Measurements from ENCODE around the gene GNL2.
A peak's percentile ranks its signal among the peaks of the same experiment; 100 is the strongest.

The GNL2 gene

DNA sequence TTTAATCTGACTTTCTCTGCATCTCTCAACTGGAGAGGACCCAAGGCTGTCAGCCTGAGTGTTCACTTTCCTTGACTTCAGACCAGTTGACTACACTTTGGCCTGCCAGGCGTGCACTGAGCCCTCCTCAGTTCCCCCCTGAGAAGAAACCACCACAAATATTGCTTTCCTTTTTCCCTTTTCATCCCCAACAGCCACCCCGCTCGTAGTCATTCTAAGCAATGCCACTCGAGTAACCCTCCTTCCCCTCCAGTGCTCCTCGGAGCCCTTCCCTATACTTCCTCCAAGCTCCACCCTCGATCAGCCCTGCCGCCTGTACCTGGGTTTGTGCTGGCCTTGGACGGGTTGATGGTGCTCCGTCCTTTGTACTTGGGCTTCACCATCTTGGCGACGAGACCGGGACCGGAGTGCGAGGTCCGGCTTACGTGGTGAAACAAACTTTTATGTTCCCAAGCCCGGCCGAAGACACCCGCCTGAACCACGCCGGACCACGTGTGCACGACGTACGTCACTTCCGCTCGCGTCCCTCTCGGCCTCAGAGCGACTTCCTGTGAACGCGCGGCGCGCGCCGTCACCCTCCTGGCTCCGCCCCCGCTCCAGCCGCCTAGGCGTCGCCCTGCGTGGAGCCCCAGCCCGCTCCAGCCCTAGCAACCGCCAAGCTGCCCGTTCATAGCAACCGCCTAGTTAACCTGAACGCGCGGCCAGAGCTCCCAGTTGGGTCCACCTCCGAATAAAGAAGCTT is at the start of gene GNL2:
Gene GNL2 (minus strand): TSS at position 498 of the 742 bp plus-strand sequence. CDS start 115 bp downstream, at position 383.
- peak; percentile 99 for DNase-seq

DNA sequence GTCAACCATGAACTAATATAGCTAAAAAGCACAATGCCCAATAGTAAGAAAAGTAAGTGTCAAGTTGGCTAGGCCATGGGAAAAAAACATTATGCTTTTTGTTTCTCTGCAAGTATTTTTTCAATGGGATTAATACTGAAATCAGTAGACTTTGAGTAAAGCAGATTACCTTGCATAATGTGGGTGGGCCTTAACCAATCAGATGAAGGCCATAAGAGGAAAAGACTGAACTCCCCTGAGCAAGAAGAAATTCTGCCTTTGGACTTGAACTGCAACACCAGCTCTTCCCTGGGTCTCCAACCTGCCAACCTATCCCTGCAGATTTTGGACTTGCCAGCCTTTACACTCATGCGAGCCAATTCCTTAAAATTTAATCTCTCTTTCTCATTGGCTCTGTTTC is 45.3 kb upstream of the GNL2 start:
- no peak for DNase-seq

DNA sequence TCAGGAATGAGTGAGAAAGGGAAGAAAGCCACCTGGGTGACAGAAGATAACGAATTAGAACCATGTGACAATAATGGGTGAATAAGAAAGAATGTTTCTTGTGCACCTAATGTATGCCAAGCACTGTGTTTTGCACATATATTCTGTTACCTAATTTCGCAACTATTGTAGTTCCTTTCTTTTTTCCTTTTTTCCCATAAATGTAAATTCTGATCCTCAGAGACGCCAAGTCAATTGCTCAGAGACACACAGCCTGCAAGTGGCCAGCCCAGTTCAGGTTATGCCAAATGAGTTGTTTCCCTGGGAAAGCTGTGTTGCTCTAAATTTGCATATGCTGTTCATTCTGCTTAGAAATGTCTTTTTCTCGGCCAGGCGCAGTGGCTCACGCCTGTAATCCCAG is 40.7 kb upstream of the GNL2 start:
- no peak for DNase-seq

DNA sequence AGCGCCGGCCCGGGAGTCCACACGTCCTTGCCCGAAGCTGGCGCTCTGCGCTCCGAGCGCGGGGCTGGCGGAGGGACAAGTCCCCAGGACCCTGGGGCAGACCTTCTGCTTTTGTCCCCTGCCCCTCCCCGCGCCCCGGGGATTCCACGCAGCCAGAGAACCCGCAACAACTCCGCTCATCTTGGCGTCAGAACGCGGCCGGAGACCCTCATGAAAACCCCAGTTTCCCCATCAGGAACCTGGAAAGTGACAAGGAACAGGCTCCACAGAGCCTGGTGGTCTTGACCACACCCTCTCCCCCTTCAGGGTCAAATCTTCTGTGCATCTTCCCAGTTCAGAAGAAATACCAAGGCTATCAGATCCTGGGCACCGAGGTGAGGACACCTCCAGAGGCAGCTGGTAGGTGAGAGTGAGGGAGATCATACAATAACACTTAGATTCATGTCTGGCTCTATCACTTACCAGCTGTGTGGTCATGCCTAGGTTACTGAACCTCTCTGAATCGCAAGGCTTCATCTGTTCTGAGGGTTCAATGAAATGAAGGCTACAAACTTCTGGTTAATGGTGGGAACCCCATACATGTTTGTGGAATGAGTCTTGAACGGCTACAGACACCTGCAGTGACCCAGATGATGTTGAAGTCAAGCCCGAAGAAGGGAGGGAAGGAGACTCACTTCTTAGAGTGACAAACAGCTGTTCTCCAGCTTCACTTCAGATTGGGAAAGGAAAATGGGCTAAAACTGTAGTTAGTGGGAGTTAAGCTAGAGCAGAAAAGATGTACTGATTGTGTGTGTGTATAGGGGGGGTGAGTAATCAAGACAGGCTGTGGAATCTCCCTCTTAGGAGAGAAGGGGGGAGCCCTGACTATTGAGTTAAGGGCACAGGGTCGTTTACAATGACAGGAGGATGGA is 39.5 kb upstream of the GNL2 start:
- DNase-seq: no peak

DNA sequence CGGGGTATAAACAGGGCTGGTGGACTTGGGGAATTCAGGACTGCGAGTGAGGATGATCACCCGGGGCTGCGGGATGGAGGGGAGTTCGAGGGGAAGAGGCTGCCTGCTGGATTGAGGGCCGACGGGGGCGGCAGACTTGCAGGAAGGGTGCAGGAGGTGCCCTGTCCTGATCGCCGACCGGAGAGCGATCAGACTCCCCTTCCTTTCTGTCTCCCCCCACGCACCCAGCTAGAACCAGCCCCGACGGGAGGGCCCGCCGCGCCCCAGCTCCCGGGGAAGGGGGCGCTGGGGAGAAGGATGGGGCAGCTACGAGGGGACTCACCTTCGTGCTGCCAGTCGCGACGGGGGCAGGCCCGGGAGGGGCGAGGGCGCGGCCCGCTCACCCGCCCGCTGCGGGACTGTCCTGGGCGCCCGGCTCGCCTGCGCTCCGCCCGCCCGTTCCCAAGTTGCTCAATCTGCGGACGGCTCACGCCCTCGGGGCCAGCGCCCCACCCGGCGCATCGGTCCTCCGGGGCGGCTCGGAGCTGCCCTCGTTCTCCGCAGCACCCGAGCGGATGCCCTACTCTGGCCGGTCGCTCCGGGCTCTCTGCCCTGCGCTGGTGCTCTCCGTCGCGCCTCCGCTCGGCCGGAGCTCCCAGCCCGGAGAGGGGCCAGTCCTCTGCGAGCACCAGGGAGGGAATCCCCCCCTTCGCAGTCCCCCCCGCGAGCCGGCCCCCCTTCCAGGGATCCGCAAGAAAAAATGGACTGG is 38.7 kb upstream of the GNL2 start, which contains the start of gene RSPO1:
Gene RSPO1 (minus strand): TSS at position 649 of the 748 bp plus-strand sequence. CDS start 5,231 bp downstream, outside the sequence.
- DNase-seq: no peak

DNA sequence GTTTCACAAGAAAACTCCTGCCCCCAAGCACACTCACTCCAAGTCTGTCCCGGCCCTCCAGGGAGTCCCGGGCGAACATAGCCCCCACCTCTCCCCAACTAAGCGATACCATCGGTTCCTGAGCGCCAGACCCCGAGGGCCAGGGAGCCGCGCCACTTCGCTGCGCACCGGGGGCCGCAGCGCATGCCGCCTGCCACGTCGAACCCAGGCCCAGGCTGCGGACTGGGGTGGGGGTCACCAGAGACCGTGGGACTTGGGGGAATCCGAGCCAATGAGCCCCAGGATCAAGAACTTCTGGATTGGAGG is 38.2 kb upstream of the GNL2 start:
- DNase-seq: no peak

DNA sequence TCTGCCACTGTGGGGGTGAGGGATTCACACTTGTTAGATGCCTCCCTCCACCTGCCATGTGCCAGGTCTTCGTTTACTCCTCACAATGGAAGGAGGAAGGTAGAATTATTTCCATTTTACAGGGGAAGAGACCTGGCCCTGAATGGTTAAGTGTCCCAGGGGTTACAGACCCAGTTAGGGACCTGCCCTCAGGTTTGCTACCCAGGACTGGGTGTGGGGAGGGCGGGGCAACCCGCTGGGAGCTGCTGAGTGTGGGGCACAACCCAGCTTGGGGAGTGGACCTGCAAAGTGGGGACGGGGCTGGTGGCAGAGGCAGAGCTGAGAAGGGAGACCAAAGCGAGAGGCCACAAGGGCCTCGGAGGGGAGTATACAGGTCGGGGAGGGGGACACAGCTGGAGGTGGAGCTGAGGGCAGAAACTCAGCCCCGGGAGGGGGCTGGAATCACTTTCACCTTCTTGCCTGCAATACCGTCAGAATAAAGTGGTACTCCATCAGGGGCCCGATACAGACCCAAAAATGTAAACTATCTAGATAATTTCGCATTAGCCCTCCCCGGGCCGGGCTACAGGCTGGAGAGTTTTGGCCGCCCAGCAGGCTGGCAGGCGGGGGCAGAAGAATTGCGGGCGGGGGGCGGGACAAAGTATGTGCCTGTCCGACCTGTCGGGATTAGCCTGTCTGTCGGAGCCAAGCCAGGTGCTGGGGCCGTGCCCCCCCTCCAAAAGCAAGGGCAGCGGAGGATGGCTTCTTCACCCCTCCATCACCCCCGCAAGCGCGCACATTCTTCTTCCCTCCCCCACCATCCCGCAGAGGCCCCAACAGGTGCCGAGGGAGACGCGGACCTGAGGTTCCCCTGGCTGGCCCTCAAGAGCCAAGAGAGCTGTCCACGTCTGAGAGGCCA is 37.6 kb upstream of the GNL2 start:
- no peak for DNase-seq

DNA sequence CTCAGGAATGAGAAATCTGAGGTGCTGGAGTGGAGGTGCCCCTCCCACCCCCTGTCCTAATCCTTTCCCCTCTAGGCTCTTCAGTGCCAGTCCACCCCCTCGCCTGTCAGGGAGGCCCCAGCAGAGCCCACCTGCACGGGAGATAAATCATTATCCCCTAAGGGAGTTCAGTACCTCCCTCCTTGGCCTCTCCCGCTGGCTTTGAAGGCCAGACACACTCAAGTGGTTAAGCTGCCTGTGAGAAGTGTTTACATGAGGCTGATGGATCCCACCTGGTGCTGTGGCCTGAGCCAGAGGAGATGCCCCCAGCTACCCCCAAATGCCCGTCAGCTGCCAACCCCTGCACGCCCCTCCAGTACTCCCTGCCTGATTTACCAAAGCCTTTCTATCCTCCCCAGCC is 35.3 kb upstream of the GNL2 start:
- no peak for DNase-seq

DNA sequence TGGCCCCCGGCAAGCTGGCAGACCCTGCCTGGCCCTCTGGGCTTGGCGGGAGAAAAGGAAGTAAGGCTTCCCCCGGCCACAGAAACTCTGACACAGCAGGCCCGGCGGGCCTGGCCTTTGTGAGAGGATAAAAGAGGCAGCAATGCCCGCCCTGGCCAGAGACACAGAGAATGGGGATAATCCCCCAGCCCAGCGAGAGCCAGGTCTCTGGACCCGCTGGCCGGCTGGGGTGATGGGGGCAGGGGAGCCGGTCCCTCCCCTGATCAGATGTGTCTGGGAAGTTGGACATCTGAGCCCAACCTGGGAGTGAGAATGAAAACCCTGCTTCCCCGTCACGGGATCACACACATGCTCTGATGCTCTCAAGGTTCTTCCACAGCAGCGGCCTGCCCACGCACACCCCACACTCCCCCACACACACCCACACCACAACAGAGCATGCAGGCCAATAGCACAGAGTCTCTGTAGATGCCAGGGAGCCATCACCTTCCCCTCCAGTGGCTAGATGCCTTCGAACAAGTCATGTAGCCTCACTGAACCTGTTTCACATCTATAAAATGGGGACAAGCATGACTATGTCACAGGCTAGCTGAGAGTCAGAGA is 34.8 kb upstream of the GNL2 start:
- DNase-seq: no peak

DNA sequence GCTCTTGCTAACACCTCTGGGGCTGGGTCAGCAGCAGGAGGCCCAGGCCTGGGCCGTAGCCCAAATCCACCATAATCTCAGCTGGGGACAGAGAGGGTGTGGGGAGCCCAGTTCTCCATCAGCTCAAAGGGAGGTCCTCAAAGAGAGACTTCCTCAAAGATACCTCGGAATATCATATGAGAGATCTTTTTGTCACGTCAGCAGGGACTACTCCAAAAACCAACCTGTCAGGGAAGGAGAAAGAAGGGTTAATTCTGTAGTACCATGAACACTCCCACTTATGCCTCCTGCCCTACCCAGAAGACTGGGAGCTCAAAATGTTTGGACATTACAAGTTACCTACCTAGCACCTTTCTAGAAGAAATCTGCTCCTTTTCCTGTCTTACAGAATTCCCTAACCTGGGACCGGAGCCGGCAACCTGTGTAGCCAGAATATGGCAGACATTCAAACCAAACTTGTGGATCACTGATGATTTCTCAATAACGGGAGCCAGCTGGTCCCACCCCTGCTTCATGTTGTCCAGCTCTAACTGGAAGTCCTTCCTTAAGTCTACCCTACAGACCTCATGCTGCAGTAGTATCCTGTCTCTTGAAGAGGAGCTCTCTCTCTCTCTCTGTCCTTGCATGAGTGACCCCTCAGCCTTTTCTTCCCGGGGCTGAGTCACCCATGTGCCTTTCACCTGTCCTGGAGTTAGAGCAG is 34.1 kb upstream of the GNL2 start:
- DNase-seq: no peak

DNA sequence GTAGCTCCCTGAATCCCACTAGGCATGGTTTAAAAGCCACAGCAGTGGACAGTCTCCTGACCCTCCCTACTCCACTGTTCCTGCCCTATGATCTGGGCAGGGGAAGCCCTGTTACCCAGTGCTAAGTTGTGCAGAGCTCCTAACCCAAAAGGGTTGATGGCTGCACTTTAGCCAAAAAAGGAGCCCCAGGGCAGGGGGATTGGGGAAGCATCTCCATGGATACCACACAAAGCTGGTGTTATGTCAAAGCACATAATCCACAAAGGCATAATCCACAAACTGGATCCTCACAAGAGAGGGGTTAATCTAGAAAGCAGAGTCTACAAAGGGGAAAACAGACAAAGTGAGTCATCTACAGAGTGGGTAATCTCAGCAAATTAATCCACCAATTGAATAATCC is 33.3 kb upstream of the GNL2 start:
- no peak for DNase-seq

DNA sequence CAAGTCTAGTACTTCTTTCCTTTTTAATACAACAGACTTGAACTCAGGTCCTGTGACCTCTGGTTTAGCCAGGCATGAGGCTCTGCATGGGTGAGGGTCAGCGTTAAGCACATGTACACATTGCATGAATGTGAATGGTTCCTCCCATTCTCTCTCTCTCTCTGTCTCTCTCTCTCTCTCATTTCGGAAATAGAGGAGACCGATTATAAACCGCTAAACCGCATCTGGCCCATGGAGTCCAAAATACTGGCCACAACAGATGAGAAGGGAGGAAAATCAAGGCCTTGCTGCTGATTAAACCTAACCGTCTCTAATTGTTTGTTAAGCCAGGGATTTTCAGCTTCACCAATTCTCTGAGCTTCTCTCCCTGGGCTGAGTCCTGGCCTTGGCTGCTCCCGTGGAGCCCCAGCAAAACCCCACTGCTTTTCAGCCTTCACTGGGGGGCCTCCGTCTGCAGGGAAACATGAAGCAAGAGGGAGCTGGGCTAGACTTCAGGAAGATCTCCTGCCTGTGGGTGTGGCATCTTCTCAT is 32.4 kb upstream of the GNL2 start:
- no peak for DNase-seq

DNA sequence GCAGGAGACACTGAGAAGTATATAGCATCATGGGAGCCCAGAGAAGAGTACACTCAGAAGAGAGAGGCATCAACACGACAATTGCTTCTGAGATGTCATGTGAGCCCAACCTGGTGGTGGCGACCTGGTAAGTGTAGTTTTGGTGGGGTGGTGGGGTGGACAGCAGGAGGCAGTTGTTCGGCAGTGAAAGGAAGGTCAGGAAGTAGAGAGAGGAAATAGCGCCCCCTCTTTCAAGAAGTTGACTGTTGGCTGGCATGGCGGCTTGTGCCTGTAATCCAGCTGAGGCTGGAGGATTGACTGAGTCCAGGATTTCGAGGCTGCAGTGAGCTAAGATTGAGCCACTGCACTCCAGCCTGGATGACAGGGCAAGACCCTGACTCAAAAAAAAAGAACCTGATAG is 26.4 kb upstream of the GNL2 start:
- DNase-seq: no peak

DNA sequence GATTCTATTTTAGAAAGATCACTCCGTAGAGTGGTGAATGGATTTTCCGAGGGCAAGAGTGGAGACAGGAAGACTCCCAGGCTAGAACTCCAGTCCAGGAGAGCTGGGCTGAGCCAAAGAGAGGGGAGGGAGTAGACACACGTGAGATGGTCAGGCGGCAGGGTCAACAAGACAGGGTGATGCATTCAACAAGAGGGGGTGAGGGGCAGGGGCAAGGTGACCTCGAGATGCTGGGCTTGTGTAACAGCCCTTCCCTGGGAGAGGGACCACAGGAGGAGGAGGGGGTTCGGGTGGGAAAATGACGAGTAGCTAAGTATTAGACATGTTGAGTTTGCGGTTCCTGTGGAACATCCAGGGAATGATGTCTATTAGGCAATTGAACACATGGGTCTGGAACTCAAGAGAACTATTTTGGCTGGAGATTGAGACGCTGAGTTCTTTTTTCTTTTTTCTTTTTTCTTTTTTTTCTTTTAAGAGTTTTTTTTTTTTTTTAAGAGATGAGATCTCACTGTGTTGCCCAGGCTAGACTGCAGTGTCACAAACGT is 25.7 kb upstream of the GNL2 start:
- DNase-seq: no peak

DNA sequence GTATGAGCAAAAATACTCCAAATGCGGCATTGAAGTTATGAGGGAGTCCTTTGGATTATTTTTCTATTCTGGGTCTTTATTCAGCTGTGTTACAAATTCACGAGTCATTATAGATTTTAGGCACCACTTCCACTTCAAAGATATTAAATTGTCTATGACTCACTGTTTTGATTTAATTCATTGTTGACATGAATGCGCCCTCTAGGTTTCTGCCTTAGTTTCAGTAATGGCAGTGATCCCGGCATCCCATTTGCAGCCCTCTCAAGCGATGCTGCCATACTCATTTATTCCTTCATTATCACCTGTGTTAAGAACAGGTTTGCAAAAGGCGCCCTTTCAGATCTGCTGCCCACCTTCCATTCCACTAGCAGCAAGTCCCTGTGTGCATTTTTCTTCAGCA is 25.0 kb upstream of the GNL2 start:
- peak; percentile 23 for DNase-seq

DNA sequence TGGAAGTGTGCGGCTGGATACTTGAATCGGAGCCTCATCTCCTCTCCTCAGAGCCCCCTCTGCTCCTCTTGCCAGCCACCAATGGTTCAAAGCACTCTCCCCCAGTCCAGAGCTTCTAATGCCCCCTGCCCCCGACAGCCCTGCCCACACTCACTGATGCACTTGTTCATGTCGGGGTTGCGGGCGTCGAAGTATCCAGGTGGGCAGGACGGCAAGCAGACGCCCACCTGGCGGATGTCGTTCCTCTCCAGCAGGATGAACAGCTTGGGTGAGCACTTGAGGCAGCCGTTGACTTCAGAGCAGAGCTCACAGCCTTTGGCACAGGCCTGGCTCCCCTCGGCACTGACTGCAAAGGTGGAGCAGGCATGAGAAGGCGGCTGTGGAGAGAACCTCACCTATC is 20.6 kb upstream of the GNL2 start:
- DNase-seq: no peak

DNA sequence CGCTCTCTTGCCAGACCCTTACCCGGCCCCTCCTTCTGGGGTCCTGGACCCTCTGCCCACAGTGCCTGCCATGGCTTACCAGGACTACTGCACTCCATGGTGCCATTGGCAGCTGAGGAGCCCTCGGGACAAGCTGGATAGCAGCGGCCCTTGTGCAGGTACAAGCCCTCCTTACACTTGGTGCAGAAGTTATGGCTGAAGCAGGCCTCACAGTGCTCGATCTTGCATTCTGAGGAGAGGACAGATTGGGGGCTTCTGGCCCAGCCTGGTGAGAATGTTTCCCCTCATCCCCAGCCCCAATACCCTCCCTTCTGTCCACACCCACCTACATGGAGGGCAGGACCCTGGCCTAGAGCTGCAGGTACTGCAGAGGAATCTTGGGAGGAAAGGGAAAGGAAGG is 18.4 kb upstream of the GNL2 start:
- no peak for DNase-seq

DNA sequence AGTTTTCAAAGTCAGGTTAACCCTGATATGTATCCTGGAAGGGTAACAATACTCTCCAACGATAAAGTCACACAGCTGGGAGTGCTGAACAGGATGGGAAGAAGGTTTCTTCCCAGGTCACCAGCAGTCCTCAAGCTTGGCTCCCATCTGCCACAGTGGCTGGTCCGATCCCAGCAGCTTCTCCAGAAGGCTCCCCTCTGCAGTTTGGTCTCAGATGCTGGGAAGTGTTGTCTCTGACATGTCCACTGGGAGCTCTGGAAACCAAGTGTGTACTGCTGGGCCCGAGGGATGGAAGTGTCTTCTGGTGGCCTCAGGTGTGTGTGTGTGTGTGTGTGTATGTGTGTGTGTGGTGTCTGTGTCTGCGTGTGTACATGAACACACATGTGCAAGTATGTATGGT is 16.4 kb upstream of the GNL2 start:
- no peak for DNase-seq

DNA sequence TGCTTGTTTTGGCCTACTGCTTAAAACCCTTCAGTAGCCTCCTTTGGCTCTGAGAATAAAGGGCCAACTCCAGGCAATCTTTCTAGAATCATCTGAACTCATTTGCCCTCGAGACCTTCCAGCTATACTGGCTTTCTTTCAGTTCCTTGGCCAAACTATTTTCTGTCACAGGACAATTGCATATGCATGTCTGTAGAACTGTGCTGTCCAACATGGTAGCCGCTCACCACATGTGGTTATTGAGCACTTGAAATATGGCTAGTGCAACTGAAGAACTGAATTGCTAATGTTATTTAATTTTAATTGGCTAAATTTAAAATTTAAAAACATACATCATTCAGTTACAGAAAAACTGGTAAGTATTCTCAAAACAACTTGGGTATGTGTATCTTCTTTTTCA is 14.3 kb upstream of the GNL2 start:
- no peak for DNase-seq

DNA sequence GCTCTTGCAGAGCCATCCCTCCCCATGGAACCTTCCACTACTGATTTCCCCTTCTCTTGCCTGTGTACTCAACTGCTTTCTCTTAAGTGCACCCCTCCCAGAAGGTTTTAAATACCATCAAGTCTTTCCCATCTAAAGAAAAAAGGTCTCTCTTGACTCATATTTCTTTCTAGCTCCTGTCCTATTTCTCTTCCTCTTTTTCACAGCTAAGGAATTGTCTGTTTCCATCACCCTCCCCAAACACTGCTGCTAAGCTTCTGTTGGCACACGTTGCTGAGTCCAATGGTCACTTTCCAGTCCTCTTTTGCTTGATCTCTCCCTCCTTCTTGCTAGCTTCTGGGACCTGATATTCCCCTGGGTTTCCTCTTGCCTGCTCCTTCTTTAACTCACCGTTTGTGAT is 13.3 kb upstream of the GNL2 start:
- no peak for DNase-seq
